PC-3 (cell line): ENCODE measurements around the gene BAZ2B.

Source experiments
- EZH2 ChIP-seq: fragments of 300-600 bp; sonication (generic); IDR thresholded peaks from one replicate; pipeline ENCODE4 v1.6.1; 2017; ENCODE audit warnings: antibody characterized with exemption, mild to moderate bottlenecking, low read length; ENCODE audit not compliant: unreplicated experiment
- EZH2phosphoT487 ChIP-seq: fragments of 300-600 bp; sonication (generic); IDR thresholded peaks from 2 replicates; pipeline ENCODE4 v1.6.1; 2018; ENCODE audit warnings: mild to moderate bottlenecking, antibody characterized with exemption, low read length, borderline replicate concordance
- TF ChIP-seq, protein P1 (sequence below): fragments of 300-600 bp; sonication (generic); conservative IDR thresholded peaks from 2 replicates; pipeline ENCODE4 v1.5.1; 2017; ENCODE audit warnings: antibody characterized with exemption, low read depth, mild to moderate bottlenecking, low read length

DNA sequence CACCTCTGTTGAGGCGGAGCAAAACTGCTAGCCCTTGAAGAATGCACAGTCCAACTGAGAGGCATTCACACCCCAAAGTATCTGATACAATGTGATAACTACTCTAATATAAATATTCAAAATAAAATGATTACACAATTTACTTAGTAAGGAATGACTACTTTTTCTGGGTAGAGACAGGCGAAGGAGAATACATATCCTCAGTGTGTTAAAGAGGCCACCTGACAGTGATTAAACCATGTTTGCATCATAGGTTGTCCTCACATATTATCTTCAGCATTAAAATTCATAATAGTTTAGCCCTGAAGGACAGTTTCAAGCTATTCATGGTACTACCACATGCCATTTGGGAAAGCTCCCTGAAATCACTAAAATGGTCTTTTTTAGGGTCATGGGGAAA lies 16.9 kb upstream of the BAZ2B start:
- TF ChIP-seq, protein P1, sequence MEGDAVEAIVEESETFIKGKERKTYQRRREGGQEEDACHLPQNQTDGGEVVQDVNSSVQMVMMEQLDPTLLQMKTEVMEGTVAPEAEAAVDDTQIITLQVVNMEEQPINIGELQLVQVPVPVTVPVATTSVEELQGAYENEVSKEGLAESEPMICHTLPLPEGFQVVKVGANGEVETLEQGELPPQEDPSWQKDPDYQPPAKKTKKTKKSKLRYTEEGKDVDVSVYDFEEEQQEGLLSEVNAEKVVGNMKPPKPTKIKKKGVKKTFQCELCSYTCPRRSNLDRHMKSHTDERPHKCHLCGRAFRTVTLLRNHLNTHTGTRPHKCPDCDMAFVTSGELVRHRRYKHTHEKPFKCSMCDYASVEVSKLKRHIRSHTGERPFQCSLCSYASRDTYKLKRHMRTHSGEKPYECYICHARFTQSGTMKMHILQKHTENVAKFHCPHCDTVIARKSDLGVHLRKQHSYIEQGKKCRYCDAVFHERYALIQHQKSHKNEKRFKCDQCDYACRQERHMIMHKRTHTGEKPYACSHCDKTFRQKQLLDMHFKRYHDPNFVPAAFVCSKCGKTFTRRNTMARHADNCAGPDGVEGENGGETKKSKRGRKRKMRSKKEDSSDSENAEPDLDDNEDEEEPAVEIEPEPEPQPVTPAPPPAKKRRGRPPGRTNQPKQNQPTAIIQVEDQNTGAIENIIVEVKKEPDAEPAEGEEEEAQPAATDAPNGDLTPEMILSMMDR = no peak
- TF ChIP-seq EZH2 = no peak
- no peak for TF ChIP-seq EZH2phosphoT487
